Hematopoietic multipotent progenitor cell treated with erythropoietin and hydrocortisone succinate and interleukin-3 and kit ligand, for 15 days (in vitro differentiated cells): ENCODE measurements around the gene TSHR.
"Not testable (repeated sequence)": the region's sequence is repeated elsewhere in the genome, so short reads cannot be mapped to it uniquely, and the experiment has no call there.

Experiments
- DNase-seq: peaks from one replicate; pipeline ENCODE4 v3.0.0-alpha.2; 2015; ENCODE audit warnings: low spot score

Gene TSHR

DNA sequence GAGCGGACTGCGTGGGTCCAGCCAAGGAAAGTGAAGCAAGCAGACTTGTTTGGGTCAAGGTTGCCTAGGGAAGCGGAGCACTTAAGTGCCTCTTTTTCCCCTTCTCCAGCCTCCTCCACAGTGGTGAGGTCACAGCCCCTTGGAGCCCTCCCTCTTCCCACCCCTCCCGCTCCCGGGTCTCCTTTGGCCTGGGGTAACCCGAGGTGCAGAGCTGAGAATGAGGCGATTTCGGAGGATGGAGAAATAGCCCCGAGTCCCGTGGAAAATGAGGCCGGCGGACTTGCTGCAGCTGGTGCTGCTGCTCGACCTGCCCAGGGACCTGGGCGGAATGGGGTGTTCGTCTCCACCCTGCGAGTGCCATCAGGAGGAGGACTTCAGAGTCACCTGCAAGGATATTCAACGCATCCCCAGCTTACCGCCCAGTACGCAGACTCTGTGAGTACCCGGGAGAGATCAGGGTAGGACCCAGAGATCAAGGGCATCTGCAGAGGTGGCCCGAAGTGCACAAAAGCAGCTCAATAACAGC is at the start of gene TSHR:
TSS of gene TSHR (plus strand) at position 206 of the 526 bp plus-strand sequence. CDS start at position 266, 60 bp downstream.
- DNase-seq, result no peak

DNA sequence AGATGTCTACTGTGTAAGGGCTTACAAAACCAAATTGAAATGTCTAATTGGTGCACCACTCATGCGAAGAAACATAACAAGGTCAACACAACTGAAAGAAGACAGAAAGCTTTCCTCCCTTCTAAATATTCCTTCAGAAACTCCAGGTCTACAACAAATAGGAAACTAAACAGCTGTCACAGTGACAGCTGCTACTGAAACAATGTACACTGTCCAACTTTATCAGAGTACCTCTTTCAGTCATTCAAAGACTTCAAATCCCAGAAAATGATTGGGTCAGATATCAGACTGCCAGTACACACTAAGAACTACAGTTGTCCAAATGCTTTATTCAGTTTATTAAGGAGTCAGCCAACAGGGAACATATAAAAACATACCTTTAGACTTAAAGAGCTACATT is 49.1 kb upstream of the TSHR start:
- DNase-seq, result no peak

DNA sequence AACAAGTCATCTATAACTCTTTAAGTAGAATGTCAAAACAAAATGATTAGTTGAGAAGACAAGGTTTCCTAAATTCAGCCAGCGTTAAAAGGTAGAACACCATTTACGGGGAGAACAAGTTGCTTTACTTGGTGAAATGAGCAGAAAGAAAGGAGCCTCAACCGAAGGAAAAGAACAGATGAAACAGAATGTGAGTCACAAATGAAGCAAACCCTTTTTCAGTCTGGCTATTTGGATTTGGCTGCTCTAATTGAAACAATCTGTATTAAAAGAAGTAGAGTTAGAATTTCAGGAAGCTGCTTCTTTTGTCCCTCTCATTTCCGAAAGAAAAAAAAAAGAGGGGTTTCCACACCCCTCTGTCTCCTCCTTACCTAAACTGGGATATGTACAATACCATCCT is 48.5 kb upstream of the TSHR start:
- no peak for DNase-seq

DNA sequence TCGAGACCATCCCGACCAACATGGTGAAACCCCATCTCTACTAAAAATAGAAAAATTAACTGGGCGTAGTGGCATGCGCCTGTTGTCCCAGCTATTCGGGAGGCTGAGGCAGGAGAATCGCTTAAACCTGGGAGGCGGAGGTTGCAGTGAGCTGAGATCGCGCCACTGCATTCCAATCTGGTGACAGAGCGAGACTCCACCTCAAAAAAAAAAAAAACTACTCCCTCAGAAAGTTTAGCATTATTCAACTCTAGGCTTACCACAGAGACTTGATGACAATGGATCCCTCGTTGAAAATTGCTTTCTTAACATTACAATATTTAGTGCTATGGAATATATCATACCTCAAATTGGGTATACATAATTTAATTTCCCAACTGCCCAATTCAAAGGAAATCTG is 43.4 kb upstream of the TSHR start:
- not testable (repeated sequence) for DNase-seq

DNA sequence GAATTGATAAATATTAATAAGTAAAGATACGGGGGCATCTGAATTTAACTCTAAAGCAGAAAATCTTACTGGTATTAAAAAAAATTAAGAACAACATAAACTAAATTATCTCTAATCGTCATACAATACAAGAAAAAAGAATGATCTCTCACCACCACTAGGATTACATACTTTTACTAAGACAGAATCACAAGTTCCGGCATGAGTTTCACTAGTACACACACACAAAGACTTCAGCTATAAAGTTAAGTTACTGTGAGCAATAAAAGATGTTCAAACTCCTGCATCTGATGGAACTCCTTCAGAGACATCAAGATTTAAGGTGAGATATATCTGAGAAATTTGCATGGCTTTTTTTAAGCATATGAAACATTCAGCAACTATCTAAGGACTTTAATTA is 35.8 kb upstream of the TSHR start:
- no peak for DNase-seq

DNA sequence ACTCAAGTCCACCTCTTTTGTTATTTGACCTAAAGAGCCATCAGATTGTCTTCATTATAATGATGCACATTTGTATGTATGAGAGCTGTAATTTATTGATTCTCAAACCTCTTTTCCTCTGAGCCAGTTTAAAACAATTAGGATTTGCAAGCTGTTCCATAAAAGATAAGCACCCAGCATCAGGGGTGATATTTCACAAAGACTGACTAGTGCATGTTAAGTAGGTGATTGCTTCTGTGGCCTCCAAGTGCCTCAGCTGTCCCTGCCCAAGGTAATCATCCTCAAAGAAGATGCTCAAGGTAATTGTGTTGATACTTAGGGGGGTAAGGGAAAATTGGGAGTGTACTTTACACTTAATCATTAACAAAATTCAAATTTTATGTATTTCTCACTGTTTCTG is 32.1 kb upstream of the TSHR start:
- no peak for DNase-seq

DNA sequence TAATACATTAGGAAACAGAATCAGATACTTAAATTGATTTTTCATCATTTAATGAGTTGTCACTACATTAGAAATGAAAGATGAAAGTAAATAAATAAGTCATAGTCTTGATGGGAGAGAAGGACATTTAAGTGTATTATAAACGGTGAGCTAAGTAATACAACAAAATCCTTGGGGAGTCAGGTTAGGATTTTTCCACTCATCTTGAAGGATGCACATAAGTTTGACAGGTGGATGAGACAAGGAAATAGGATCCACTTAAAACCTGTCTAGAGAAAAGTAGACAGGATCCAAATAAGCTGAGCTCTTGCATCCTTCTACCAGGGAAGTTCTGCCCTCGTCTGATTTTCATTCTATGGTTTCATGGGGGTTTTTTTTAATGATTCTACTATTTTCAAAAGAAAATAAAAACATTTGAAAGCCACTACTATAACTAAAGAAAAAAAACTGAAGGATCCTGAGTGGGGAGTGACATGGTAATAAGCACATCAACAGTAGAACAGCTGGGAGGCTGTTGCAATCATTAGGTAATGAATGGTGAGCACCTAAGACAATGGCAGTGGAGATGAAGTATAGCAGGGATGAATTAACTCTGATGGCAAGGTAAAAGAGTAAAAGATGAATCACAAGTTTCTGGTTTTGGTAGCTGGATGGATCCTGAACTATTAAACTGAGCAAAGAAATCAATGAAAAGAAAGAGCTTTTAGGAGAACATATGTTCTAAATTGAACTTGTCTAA is 30.9 kb upstream of the TSHR start:
- DNase-seq, result no peak

DNA sequence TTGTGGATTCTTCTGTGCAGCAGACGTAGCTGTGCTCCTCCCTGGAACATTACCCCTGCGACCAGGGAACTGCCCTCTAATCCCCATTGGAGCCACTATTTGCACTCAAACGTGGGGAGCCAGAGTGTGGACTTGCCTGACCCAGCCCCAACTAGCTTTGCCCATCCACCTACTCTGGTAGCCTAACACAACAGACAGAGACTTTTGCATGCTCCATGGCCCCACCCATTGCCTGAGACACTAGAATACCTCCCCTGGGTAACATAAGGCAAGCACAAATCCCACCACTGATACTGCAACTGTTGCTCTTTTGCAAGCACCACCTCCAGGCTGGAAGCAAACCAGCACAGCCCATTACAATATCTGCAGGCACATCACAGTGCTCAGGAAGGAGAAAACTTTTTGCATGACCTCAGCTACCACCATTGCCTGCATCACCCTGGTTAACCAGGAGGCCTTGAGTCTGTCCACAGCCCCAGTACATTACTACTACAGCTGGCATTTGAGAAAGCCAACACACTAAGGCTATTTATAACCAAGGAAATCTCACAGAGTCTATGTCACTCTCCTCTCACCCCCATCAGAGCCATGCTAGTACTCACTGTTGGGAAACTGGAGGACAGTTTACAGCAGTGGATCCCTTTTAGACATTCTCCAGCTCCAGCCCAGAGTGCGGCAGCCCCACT is 28.9 kb upstream of the TSHR start:
- no peak for DNase-seq

DNA sequence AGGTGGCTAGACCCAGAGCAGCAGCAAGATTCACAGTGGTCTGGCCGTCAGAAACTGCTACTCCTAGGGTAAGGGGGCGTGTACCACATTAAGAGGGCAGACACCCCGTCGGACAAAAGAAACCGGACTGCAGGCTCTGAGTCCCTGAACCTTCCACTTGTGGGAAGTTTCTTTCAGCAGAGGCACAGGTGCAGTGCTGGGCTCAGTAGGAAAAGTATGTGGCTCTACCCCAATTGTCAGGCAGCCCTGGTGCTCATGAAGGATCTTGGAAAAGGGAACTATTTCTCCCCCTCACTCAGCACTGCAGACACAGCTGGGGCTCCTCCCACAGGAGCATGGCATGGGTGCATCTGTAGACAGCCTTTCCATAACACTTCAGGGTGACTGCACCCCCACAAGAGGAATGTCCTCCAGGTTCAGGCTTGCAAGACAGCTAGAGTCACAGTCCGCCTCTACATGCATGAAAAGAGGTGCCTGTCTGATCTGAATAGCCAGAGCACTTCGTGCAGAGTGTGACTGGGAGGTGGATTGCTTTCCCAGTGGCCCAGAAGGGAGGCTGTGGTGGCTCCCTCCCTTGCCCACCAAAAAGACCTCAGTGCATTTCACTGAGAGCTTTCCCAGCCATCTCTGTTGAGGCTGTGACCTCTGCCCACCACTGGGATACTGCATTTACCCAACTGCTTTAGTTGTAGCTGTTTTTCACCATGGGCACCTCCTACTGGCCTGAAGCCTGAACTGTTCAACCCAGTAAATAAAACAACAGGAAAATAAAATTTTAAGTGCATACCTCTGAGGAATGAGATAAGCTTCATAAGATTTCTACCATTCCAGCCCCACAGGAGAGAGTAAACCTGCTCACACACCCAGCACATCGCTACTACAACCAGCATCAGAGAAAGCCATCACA is 28.1 kb upstream of the TSHR start:
- no peak for DNase-seq

DNA sequence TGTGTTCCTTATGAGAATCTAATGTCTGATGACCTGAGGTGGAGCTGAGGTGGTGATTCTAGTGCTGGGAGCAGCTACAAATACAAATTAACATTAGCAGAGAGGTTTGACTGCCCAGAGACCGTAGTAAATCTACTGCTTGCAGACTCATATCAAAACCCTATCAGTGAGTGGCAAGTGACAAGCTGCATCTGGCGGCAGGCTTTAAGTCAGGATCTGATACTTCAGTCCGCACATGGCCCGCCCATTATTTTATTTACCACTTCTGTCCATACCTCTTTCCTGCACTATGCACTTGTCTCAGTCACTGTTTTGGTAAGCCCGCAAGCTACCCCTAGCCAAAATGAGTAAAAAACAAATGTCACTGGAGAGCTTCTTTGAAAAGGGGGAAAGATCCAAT is 25.3 kb upstream of the TSHR start:
- DNase-seq, result no peak

DNA sequence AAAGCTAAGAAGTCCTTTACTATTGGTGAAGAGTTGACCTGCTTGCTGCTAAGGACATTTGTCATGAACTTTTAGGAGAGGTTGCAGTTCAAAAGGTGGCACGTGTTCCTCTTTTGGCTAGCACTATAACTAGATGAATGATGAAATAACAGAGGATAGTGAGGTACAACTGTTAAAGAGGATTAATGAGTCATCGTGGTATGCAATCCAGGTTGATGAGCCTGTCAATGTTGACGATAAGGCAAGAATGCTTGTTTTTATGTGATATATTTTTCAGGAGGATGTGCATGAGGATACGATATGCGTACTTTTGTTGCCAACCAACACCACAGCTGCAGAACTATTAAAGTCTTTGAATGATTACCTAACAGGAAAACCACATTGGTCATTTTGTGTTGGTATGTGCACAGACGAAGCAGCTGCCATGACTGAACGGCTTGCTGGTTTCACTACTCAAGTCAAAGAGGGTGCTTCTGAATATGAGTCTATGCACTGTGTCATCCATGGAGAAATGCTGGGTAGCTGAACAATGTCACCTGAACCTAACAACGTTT is 24.5 kb upstream of the TSHR start:
- no peak for DNase-seq

DNA sequence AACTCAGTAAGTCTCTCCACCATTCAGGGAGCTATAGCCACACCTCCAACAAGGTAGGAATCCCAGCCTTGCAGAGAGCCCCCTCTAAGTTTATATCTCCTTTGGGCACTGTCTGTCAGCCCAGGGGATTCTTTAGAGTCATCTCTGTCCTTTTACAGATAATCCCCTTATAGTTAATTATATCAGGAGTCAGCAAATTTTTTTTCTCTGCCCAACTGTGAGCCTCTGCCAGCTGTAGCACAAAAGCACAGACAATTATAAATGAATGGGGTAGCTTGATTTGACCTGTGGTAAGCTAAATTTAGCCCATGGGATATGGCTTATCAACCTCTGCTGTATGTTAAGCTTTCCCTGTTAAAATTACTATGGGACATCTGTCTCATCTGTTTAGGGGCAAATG is 22.1 kb upstream of the TSHR start:
- DNase-seq, result no peak

DNA sequence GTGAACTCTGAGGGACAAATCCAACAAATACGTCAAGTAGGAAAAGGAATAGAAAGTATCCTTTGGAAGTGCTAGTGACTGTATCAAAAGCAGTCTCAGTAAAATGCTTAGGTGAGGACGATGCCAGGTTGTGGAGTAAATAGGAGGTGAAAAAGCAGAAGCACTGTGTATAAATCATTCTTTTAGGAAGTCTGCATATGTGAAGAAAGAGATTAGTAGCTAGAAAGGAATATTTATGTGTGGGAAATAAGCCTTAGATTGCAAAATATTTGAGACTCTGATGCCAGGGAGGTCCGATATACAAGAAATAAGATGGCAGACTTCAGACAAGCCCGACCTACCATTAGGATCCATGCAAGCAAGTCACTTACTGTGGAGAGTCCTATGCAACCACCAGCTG is 21.7 kb upstream of the TSHR start:
- DNase-seq, result no peak

DNA sequence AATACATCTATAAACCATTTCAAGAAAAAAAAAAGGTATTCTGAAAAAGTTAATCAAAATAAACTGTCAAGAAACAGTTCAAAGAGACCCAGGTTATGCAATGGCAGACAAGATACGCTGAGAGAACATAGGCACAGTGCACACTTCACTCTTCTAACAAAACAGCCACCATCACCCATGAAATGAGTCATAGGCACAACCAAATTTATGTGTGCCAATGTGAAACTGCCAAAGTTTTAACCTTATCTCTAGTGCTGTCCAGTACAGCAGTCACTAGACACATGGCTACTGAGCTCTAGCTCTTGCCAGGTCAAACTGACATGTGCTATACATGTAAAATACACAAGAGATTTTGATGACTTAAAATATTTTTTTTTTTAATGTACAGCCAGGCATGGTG is 15.3 kb upstream of the TSHR start:
- peak; percentile 17 for DNase-seq

DNA sequence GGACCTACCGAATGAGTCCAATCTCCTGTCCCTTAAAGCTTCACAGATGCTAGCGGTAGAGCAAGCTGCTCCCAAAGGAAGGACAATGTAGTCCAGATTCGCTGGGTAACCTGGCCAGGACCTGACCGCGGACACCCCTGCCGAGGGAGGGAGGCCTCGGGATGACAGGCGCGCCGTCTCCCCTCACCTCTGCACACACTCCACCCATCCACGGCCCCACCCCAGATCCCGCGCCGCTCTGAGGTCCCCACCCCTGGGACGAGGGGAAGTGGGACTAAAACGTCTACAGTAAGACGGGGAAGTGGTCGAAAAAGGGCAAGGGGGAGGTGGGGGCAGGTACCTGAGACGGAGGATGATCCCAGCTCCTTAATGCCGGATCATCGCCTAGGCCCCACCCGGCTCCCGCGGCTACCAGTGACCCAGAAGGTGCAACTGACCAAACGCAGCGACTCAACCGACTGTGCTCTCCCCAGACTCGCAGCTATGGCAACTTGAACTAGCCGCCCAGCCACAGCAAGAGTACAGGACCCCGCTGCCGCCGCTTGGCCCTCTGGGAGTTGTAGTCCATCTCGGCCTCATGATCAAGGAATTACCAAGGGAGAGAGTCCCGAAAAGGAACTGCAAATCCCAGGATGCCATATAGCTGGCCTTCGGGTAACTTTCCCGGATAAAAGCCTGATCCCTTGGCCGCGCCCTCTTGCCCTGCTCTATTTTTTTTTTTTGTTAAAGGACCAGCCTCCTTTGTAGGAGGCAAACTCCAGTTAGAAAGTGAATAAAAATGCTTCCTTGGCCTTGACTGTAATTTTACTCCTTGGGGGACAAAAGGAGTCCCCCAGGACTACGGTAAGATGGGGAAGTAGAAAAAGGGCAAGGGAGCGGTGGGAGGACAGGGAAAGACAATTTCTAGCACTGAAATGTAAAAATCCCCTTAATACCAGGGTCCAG is 13.9 kb upstream of the TSHR start, which contains the start of gene CEP128:
TSS of gene CEP128 (minus strand) at position 498 of the 945 bp plus-strand sequence.
- DNase-seq, result peak; percentile 90

DNA sequence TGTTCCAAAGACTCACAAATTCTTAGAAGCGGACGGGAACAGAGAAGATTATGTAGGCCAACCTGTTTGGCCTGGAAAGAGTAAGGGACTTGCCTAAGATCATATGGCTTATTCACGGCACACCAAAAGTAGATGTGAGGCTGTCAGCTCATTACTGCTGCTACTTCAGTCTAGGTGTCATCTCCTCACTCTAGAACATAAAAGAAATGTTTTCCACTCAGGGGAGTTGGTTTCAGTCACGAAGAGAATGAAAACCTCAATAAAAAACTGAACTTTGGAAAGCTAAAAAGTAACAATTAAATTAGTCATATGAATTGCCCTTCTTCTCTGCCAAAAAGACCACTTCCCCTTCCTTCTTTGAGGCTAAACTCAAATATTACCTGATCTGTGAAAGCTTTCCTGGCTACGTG is 13.2 kb upstream of the TSHR start:
- peak; percentile 11 for DNase-seq

DNA sequence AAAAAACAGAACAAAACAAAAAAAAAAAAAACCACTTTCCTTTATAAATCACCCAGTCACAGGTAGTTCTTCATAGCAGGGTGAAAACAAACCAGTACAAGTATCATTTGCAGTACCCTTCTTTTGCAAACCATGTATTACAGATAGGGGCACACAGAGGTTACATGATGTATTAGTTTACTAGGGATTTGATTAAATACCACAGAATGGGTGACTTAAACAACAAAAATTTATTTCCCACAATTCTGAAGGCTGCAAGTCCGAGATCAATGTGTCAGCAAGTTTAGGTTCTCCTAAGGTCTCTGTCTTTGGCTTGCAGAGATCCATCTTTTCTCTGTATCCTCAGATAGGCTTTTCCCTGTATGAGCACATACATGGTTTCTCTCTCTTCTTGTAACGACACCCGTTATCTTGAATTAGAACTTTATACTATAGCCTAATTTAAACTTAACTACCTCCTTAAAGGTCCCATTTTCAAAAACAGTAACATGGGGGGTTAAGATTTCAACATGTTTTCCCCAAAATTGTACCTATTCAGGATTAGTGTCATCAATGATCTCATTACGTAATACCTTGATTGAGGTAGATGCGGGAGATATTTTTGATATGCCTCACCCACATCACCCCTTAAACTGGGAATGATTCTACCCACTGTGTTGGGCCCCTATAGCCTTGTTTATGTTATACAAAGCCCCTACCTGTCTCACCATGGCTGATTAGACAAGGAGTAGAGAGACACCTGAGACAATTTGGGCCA is 10.4 kb upstream of the TSHR start:
- no peak for DNase-seq

DNA sequence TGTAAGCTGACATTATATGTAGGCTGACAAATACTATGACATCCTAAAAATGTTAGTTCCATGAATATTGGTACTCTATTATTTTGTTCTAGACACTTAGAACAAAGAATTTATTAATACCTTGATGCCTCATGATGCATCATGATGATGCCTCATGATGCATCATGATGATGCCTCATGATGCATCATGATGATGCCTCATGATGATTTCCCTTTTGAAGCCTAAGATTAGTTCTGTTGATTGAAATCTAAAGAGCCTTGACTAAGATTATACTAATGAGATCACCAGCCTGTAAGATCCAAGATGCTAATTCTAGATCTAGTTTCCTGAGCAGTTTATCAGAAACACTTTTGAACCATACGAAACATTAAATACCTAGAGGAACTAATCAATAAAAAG is 9.2 kb upstream of the TSHR start:
- no peak for DNase-seq

DNA sequence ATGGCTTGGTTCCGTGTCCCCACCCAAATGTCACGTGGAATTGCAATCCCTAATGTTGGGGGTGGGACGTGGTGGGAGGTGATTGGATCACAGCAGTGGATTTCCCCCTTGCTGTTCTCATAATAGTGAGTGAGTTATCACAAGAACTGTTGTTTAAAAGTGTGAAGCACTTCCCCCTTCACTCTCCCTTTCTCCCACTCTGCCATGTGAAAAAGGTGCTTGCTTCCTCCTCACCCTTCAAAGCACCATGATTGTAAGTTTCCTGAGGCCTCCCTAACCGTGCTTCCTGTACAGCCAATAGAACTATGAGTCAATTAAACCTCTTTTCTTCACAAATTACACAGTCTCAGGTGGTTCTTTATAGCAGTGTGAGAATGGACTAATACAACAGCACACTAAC is 8.6 kb upstream of the TSHR start:
- DNase-seq, result no peak

DNA sequence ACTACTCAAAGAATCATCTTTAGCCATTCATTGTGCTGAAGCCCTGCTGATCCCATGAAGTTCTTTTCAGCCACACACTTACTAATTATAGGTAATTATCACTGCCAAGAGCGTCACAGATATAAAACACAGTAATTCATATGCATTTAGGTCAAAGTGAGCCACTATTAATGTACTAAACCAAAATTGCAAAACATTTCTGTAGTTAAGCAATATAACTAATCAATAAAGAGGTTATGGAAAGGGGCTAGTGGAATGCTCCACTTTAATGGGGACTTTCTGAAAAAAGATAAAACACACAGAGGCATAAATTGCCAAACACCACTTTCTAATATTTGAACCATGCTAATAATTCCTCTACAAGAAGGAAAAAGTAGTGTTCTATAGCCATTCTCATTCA is 7.1 kb upstream of the TSHR start:
- DNase-seq, result no peak
